Measurements from ENCODE around the gene PSD.

Gene PSD

DNA sequence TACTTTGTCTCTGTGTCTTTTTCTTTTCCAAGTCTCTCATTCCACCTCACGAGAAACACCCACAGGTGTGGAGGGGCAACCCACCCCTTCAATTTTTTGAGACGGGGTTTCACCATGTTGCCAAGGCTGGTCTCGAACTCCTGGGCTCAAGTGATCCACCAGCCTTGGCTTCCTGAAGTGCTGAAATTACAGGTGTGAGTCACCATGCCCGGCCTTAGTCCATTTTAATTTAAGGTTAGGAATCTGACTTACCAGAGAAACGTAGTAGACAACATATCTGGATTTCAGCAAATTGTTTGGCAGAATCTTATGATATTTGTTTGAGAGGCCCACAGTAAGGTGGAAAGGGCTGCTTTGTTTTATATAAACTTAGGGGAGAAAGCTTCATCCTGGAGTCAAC lies 26.3 kb downstream of the PSD start:
- DNase-seq (ENCODE audit: low read depth, low spot score): no peak

DNA sequence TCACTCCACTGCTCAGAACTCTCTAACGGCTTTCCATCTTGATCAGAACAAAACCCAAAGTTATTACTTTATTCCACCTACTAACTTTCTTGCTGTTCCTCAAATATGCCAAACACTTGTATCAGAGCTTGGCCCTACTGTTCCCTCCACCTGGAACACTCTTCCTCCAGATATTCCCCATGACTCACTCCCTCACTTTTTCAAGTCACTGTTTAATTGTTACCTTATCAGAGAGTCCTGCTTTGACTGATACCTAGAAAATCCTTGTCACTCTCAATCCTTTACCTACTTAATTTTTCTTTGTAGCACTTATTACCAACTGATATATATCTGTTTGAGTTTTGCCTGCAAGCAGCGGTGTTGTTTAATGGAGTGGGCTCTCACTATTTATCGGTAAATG lies 28.7 kb downstream of the PSD start:
- no peak for DNase-seq (ENCODE audit: low read depth, low spot score)

DNA sequence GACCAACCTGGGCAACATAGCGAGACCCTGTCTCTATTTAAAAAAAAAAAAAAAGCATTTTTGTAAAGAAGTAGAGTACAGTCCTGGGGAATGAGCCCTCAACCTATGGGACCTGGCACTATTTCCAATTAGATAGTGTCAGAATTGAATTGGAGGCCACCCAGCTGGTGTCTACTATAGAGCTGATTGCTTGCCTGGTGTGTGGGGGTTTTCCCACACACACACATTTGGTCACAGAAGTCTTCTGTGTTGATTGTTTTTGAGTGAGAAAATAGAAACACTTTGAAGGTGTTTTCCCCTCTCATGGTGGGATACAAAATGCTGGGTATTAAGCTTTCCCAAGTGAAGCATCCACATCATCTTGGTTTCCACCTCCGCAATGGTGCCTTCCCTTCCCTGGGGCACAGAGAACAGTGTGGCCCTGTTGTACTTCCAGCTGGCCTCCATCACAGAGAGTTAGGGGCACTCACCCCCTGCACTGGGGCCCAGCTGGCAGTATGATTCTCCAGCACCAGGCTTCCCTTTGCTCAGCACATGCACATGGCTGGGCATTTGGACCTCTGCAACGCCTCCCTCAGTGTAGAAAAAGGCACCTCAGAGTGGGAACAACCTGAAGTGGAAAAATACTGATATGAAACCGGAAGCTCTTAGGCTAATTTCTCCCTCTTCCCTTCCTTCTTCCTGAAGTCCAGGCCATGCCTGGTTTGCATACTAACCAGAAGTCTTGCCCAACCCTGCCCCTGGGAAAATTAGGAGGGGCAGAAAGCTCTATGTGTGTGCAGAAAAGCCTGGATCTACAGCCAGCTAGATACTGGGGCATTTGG lies 33.8 kb downstream of the PSD start:
- no peak for DNase-seq (ENCODE audit: low read depth, low spot score)

DNA sequence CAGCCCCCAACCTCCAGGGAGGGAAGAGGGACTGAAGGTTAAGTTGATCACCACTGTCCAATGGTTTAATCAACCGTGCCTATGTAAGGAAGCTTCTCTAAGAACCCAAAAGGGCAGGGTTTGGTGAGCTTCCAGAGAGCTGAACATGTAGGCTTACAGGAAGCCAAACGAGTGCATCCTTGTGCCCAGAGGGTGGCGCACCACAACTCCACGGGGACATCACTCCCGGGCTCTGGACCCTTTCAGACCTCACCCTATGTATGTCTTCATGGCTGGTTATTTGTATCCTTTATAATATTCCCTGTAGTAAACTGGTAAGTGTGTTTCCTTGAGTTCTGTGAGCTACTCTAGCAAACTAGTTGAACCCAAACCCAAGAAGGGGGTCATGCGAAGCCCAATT lies 34.5 kb downstream of the PSD start:
- DNase-seq (ENCODE audit: low read depth, low spot score): no peak

DNA sequence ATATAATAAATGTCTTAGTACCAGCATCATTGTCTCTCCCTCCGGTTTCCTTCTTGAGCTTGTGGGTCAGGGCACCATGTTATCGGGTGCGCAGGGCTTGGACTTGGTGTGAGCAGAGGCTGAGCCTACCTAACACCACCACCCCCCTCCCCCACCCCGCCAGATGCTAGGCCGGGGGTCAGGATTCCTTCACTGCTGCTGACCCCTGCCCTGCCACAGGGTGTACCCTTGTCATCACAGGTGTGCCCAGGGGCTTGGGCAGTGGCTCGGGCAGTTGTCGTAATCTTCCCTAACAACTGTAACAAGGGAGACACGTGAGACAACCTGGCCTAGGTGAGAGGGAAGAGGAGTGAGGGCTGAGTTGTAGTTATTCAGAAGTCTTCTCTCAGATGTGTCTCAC lies 35.7 kb downstream of the PSD start:
- DNase-seq (ENCODE audit: low read depth, low spot score): no peak

DNA sequence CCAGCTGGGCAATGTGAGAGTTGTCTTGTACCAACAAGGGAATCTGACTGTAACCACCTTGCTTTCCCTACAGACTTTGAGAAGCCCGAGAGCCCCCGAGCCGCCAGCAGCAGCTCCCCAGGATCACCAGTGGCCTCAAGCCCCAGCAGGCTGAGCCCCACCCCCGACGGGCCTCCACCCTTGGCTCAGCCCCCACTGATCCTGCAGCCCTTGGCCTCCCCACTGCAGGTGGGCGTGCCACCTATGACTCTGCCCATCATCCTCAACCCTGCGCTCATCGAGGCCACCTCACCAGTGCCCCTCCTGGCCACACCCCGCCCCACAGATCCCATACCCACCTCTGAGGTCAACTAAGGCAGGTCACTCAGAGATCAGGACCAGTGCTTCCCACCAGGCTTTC lies 36.6 kb downstream of the PSD start:
- no peak for DNase-seq (ENCODE audit: low read depth, low spot score)

DNA sequence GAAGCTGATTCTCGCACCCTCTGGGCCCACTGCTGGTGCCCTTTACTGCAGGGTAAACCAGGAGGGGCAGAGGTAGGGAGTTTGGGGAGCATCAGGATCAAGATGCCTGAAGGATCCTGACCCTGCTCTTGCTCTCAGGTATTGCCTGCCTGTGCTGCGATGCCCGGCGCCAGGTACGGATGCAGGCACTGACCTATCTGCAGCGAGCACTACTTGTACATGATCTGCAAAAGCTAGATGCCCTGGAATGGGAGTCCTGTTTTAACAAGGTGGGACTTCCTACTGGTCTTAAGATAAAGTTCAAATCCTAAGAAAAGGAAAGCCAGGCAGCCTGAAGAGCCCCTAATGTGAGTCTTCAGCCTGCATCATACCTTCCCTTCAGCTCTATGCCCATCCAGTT lies 39.2 kb downstream of the PSD start:
- DNase-seq (ENCODE audit: low read depth, low spot score): no peak

DNA sequence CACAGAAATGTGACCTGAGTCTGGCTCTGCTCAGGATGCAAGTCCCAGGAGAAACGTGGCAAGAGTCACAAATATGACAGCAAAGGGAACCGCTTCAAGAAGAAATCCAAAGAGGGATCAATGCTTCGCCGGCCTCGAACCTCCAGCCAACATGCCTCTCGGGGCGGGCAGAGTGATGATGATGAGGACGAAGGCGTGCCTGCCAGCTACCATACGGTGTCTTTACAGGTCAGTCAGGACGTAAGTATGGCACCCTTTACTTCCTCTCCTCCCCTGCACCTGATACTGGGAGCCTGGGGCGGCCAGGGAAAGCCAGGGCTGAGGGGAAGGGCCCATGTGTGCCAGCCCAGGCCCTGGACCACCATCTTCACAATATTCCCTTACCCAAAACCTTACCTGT lies 41.7 kb downstream of the PSD start:
- no peak for DNase-seq (ENCODE audit: low read depth, low spot score)

DNA sequence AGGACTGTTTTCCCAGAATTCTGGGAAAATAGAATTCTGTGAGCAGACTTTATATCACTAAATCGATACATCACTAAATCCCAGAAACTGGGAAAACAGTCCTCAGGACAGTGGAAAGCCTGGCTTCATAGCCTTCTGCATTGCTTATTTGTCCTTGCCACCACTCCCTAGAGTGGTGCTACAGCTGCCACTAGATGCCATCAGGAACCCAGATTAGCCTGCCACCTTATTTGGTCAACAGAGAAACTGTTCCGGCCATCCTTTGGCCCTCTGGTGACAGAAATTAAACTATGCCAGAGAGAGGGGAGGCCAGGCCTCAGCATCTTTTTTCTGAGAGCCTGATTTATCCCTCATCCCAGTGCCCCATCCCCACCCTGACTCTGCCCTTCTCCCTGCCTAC lies 42.7 kb downstream of the PSD start:
- no peak for DNase-seq (ENCODE audit: low read depth, low spot score)

DNA sequence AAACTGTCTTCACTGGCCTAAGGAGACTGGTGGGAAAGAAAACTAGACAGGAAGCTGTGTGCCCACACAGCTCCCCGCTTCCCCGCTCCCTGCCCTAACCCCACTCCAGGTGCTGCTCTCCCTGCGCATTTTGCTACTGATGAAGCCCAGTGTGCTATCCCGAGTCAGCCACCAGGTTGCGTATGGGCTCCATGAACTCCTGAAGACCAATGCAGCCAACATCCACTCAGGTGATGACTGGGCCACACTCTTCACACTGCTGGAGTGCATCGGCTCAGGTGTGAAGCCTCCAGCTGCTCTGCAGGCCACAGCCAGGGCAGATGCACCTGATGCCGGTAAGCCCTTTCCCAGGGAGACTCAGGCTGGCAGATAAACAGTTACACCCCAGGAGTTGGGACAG lies 43.3 kb downstream of the PSD start:
- DNase-seq (ENCODE audit: low read depth, low spot score): no peak

DNA sequence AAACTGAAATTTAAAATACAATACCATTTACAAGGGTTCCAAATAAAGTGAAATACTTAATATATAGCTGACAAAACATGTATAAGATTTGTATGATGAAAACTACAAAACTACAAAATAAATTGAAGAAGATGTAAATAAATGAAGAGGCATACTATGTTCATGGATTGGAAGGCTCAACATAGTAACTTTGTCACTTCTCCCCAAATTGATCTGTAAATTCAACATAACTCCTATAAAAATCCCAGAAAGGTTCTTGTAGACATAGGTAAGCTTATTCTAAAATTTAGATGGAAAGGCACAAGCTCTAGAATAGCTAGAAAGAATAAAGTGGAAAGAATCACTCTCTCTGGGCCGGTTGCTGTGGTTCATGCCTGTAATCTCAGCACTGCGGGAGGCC lies 47.3 kb downstream of the PSD start:
- DNase-seq (ENCODE audit: low read depth, low spot score): no peak

DNA sequence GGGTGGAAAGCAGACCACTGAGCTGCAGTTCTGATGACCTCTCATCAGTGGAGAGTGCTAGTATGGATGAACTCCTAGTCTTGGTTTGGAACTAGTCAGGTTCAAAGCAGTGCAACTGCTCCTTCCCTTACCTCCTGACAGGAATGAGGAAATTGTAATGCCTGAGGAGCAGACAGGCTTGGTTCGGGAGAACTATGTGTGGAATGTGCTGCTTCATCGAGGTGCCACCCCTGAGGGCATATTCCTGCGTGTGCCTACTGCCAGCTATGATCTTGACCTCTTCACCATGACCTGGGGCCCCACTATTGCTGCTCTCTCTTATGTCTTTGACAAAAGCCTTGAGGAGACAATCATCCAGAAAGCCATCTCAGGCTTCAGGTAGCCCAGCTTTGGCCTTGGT lies 50.5 kb downstream of the PSD start:
- DNase-seq (ENCODE audit: low read depth, low spot score): no peak

DNA sequence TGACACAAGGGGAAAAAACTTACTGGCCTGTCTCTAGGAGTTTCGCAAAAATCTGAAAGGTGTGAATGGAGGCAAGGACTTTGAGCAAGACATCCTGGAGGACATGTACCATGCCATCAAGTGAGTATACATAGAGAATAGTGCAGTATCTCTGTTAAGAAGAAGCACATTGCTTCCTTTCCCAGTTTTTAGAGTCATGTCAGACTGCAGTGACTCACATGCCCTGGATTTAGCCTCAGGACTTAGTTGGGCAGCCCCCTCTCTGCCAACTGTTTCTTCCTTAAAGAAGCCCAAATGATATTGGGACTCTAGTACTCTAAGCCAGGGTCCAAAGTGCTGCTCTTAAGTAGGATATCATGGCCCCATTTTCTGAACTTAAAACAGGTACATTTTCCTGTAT lies 51.1 kb downstream of the PSD start:
- no peak for DNase-seq (ENCODE audit: low read depth, low spot score)

DNA sequence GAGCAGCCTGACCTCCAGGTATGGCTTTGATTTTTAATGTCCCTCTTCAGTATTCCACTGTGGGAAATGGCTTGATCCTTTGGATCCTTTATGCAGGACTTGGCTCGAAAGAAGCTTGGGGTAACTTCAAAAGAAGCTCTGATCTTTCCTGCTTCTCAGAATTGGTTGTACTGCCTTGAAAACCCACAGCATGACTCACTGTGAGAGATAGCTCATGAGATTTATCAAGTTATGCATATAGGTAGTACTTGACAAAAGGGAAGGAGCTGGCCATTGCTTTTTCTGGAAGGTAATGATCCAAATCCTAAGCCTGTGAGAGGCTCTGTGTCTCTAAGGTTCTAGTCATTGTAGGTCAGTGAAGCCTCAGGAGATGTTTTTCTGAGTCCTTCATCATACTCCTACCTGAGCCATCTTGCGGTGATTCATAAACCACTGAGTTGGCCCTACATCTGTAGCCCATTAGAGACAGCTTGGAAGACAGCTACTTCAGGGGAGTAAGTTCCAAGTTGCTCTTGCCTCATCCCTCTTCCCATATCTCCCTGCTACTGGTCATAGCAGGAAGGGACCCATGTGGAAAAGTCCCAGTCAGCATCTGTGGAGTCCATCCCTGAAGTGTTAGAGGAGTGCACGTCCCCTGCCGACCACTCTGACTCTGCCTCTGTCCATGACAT lies 59.7 kb downstream of the PSD start:
- DNase-seq (ENCODE audit: low read depth, low spot score): no peak

DNA sequence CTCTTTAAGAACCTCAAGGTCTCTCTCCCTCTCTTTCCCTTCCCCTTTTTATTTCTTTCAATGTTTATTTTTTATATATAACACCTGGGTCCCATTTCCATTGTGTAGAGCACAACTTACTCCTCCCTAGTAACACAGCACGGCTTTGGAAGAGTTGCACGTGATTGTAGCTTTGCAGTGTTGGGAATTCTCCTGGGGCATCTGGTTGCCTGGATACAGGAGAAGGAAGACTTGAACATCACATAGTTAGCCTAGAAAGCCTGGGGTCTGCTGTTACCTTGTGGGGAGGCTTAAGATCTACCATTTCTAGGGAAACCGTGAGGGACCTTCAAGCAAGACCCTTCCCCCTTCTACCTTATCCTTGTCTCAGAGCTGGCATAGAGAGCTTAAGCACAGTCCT lies 64.1 kb downstream of the PSD start:
- no peak for DNase-seq (ENCODE audit: low read depth, low spot score)

All from brain pericyte (primary cell).